HFFc6 (cell line): ENCODE results near the gene C11orf87. TPM values are rescaled to one million over a fixed set of nuclear protein-coding genes. Genes with fewer than 3 reads are reported as not detected.

ENCODE experiments used
- DNase-seq: peaks from one replicate; pipeline ENCODE4 v3.0.0-alpha.2; 2018
- H3K27ac Mint-ChIP-seq: 2 replicates; pipeline ENCODE4 v1.8.0; 2020; ENCODE audit warnings: mild to moderate bottlenecking, mixed read lengths
- H3K27me3 Mint-ChIP-seq: 2 replicates; pipeline ENCODE4 v1.8.0; 2021; ENCODE audit warnings: mild to moderate bottlenecking, moderate library complexity, mixed read lengths; ENCODE audit not compliant: insufficient read depth
- H3K36me3 Mint-ChIP-seq: 2 replicates; pipeline ENCODE4 v1.8.0; 2021; ENCODE audit warnings: low read depth, mixed read lengths
- H3K4me1 Mint-ChIP-seq: 2 replicates; pipeline ENCODE4 v1.8.0; 2020; ENCODE audit warnings: low read depth, mixed read lengths
- H3K4me3 Mint-ChIP-seq: 2 replicates; pipeline ENCODE4 v1.8.0; 2020; ENCODE audit warnings: mild to moderate bottlenecking, moderate library complexity, mixed read lengths
- H3K9me3 Mint-ChIP-seq: 2 replicates; pipeline ENCODE4 v1.8.0; 2020; ENCODE audit warnings: mild to moderate bottlenecking, mixed read lengths
- CTCF ChIP-seq: fragments of 200-600 bp; sonication (generic); IDR thresholded peaks from 2 replicates; pipeline ENCODE4 v1.5.0; 2021; ENCODE audit warnings: antibody characterized with exemption, mild to moderate bottlenecking
- total RNA-seq, 6 experiments: library from RNA; stranded (reverse); fragmentation: NEBNext Ultra II Directional; extraction: Animal tissue kit (Norgen Biotek cat#: 25700); gene quantifications; 2 replicates in 1 of 6; 3 replicates in 5 of 6; pipeline ENCODE4 v1.2.3, GENCODE V29; 2021

Gene C11orf87
- total RNA-seq, 6 experiments from 2014 or later, result 0.07 to 0.51 (median 0.43) TPM

- Mint-ChIP-seq H3K27ac (no peak overlapping the region), H3K27me3 (no peaks in the 10 kb centered on the region), H3K4me1 (no peaks in the 10 kb centered on the region), H3K4me3 (no peak overlapping the region), H3K36me3 (no peaks in the 10 kb centered on the region), H3K9me3 (peaks cover 4% of the 10 kb centered on the region; the same call in 1 of the 2 replicates)
- no peak for DNase-seq
- TF ChIP-seq CTCF, result no peak
These were observed 21.1 kb downstream of the C11orf87 start for GRCh38 chr11:109443052-109443451.

GRCh38 chr11:109454857-109455256, 32.9 kb downstream of the C11orf87 start:
- no peak for DNase-seq
- no peaks in the 10 kb centered on the region for H3K36me3 Mint-ChIP-seq
- no peaks in the 10 kb centered on the region for H3K4me1 Mint-ChIP-seq
- H3K27ac Mint-ChIP-seq, result no peak overlapping the region
- peaks cover 2% of the 10 kb centered on the region for H3K27me3 Mint-ChIP-seq
- H3K4me3 Mint-ChIP-seq, result no peak overlapping the region
- no peak for TF ChIP-seq CTCF
- H3K9me3 Mint-ChIP-seq, result peaks cover 6% of the 10 kb centered on the region
